K562 (cell line): ENCODE measurements around the gene TREH. TPM values are rescaled to one million over a fixed set of nuclear protein-coding genes. Genes with fewer than 3 reads are reported as not detected.

ENCODE experiments used
- ARID4B ChIP-seq: sonication (generic); formaldehyde crosslinking; IDR thresholded peaks from 2 replicates; pipeline ENCODE4 v1.8.0; 2022; ENCODE audit warnings: mild to moderate bottlenecking, missing genetic modification reagents
- ETS2 ChIP-seq: IDR thresholded peaks from 2 replicates; pipeline ENCODE4 v1.6.1; 2016; ENCODE audit warnings: borderline replicate concordance, missing genetic modification characterization, mild to moderate bottlenecking, moderate library complexity, missing compliant biosample characterization; ENCODE audit not compliant: poor library complexity, severe bottlenecking
- FOSL1 ChIP-seq: fragments of 200-800 bp; sonication (Bioruptor generic); conservative IDR thresholded peaks from 2 replicates; pipeline ENCODE4 v1.6.1; 2016; ENCODE audit warnings: missing genetic modification characterization, missing compliant biosample characterization
- GABPB1 ChIP-seq: sonication (generic); formaldehyde crosslinking; IDR thresholded peaks from 2 replicates; pipeline ENCODE4 v1.8.0; 2022; ENCODE audit warnings: mild to moderate bottlenecking, missing genetic modification reagents
- IRF9 ChIP-seq: fragments of 450-650 bp; IDR thresholded peaks from 2 replicates; pipeline ENCODE4 v1.6.1; 2016; ENCODE audit warnings: missing biosample characterization, missing genetic modification characterization
- LARP7 ChIP-seq: fragments of 450-650 bp; IDR thresholded peaks from 2 replicates; pipeline ENCODE4 v1.6.1; 2016
- MXD1 ChIP-seq: fragments of 250-450 bp; sonication (Bioruptor Pico); IDR thresholded peaks from 2 replicates; pipeline ENCODE4 v1.8.0; 2021; ENCODE audit warnings: borderline replicate concordance, mild to moderate bottlenecking, moderate library complexity; ENCODE audit not compliant: poor library complexity, severe bottlenecking
- NR3C1 ChIP-seq: sonication (generic); formaldehyde crosslinking; IDR thresholded peaks from 2 replicates; pipeline ENCODE4 v1.8.1; 2022; ENCODE audit warnings: missing genetic modification reagents
- PHTF2 ChIP-seq: fragments of 250-450 bp; sonication (Bioruptor Pico); IDR thresholded peaks from 2 replicates; pipeline ENCODE4 v1.5.0; 2021; ENCODE audit warnings: mild to moderate bottlenecking
- POLR2A ChIP-seq: fragments of 450-650 bp; conservative IDR thresholded peaks from 2 replicates; pipeline ENCODE4 v1.6.1; 2016
- TAF9B ChIP-seq: fragments of 450-650 bp; IDR thresholded peaks from 2 replicates; pipeline ENCODE4 v1.6.1; 2018; ENCODE audit warnings: mild to moderate bottlenecking; ENCODE audit not compliant: partially characterized antibody
- TRIM25 ChIP-seq: fragments of 450-650 bp; IDR thresholded peaks from 2 replicates; pipeline ENCODE4 v1.7.0; 2016; ENCODE audit warnings: borderline replicate concordance
- ZBTB17 ChIP-seq: fragments of 450-650 bp; formaldehyde crosslinking; IDR thresholded peaks from 2 replicates; pipeline ENCODE4 v1.4.0; 2020; ENCODE audit warnings: mild to moderate bottlenecking
- ZKSCAN3 ChIP-seq: fragments of 250-450 bp; sonication (Bioruptor Pico); IDR thresholded peaks from 2 replicates; pipeline ENCODE4 v1.4.0; 2020
- ZNF165 ChIP-seq: fragments of 250-450 bp; sonication (Bioruptor Pico); IDR thresholded peaks from 2 replicates; pipeline ENCODE4 v1.4.0; 2020; ENCODE audit warnings: borderline replicate concordance
- ZNF197 ChIP-seq: fragments of 200-800 bp; sonication (Bioruptor generic); IDR thresholded peaks from 2 replicates; pipeline ENCODE4 v1.6.1; 2016; ENCODE audit warnings: low read depth, missing genetic modification characterization, missing compliant biosample characterization
- ZNF445 ChIP-seq: fragments of 250-450 bp; sonication (Bioruptor Pico); IDR thresholded peaks from 2 replicates; pipeline ENCODE4 v1.4.0; 2020; ENCODE audit warnings: low read depth, mild to moderate bottlenecking, moderate library complexity
- ZNF507 ChIP-seq: conservative IDR thresholded peaks from 2 replicates; pipeline ENCODE4 v1.6.1; 2017; ENCODE audit warnings: missing genetic modification characterization, missing compliant biosample characterization
- polyA plus RNA-seq, 8 experiments: library from polyadenylated mRNA; depleted of rRNA in 4 of 8; stranded (reverse) in 5 of 8; unstranded in 3 of 8; fragments of >200 nt; fragmentation: Nextera tagmentation in 2 of 8; fragmentation: Illumina TruSeq in 1 of 8; extraction: Ambion mirVana in 2 of 8; extraction: Trizol in 1 of 8; gene quantifications; 2 replicates each; pipeline versions ENCODE4 v1.2.1 to v1.2.3, GENCODE V29; 2011 to 2014; ENCODE audit warnings: inconsistent platforms in 1 of 8, missing spikeins in 1 of 8
- total RNA-seq, 7 experiments: library from RNA; depleted of rRNA in 6 of 7; stranded (reverse); fragments of >200 nt in 6 of 7; fragmentation: Illumina TruSeq in 2 of 7; extraction: Trizol in 2 of 7; gene quantifications; 2 replicates each; pipeline versions ENCODE4 v1.2.1 to v1.2.3, GENCODE V29; 2011 to 2021; ENCODE audit warnings: low replicate concordance in 1 of 7

TREH gene
- total and polyA plus RNA-seq, 9 of the 15 experiments (the other 6 are each of a cell fraction or from before 2014, with no cell fraction given) = 0.09 to 0.20 (median 0.11) TPM; not detected in 6

GRCh38 chr11:118608360-118609227 is 70.9 kb downstream of the TREH start (continued):
- no peak; the same call in none of the 2 replicates for TF ChIP-seq ARID4B (CRISPR knock-in tag)
- peak; percentile 70; the same call in 1 of the 2 replicates for TF ChIP-seq ZBTB17
- TF ChIP-seq TAF9B = no peak
- no peak for TF ChIP-seq MXD1 (CRISPR knock-in tag)
- TF ChIP-seq LARP7 = peak; percentile 82; the same call in 1 of the 2 replicates
- TF ChIP-seq IRF9 = peak; percentile 69
- TF ChIP-seq TRIM25 = peak; percentile 81; the same call in 1 of the 2 replicates
- TF ChIP-seq PHTF2 (CRISPR knock-in tag) = no peak
- no peak for TF ChIP-seq ZNF445 (CRISPR knock-in tag)
- no peak for TF ChIP-seq ZKSCAN3
- 0 out of 2 replicates have a peak, but pooled peaks have one; percentile 25 for TF ChIP-seq ZNF165 (CRISPR knock-in tag)
- TF ChIP-seq ETS2 (tag) = no peak
- TF ChIP-seq POLR2A = peak; percentile 69
- peak; percentile 45; the same call in 1 of the 2 replicates for TF ChIP-seq GABPB1 (CRISPR knock-in tag)
- TF ChIP-seq ZNF507 (tag) = no peak
- peak; percentile 89 for TF ChIP-seq FOSL1
- TF ChIP-seq ZNF197 = no peak
- TF ChIP-seq NR3C1 (CRISPR knock-in tag) = peak; percentile 85
